HG02943 (cell line): Measurements from ENCODE around the gene UPK3B.
"Not testable (repeated sequence)": the region's sequence is repeated elsewhere in the genome, so short reads cannot be mapped to it uniquely, and the experiment has no call there.

Experiments used
- ATAC-seq: cut with Tn5 transposase; IDR thresholded peaks from one replicate; pipeline ENCODE4 v1.9.1; 2021; ENCODE audit warnings: mild to moderate bottlenecking, low read depth, moderate library complexity; ENCODE audit not compliant: unreplicated experiment

Gene UPK3B

GRCh38 chr7:76486618-76487017 lies 23.7 kb upstream of the UPK3B start:
- peak; percentile 99 for ATAC-seq

- ATAC-seq, result not testable (repeated sequence)
Observed at GRCh38 chr7:76487969-76488368, 22.4 kb upstream of the UPK3B start.

GRCh38 chr7:76492139-76492538 lies 18.2 kb upstream of the UPK3B start:
- not testable (repeated sequence) for ATAC-seq

- ATAC-seq, result not testable (repeated sequence)
Observed at GRCh38 chr7:76495717-76496116, 14.6 kb upstream of the UPK3B start.

- not testable (repeated sequence) for ATAC-seq
Observed at GRCh38 chr7:76497918-76498582, 12.3 kb upstream of the UPK3B start.

GRCh38 chr7:76498583-76499200 lies 11.7 kb upstream of the UPK3B start:
- not testable (repeated sequence) for ATAC-seq

GRCh38 chr7:76499201-76499923 lies 11.0 kb upstream of the UPK3B start:
- ATAC-seq, result not testable (repeated sequence)

- ATAC-seq, result not testable (repeated sequence)
Observed at GRCh38 chr7:76499924-76500241, 10.5 kb upstream of the UPK3B start.

- ATAC-seq, result not testable (repeated sequence)
Observed at GRCh38 chr7:76502224-76502623, 8.1 kb upstream of the UPK3B start.

- ATAC-seq, result not testable (repeated sequence)
Observed at GRCh38 chr7:76502836-76503235, 7.5 kb upstream of the UPK3B start.

GRCh38 chr7:76503244-76503643 lies 7.1 kb upstream of the UPK3B start:
- ATAC-seq, result not testable (repeated sequence)

GRCh38 chr7:76504351-76505167 lies 5.8 kb upstream of the UPK3B start:
- ATAC-seq, result not testable (repeated sequence)

GRCh38 chr7:76505168-76506080 lies 4.9 kb upstream of the UPK3B start:
- ATAC-seq, result no peak

GRCh38 chr7:76506081-76506440 lies 4.3 kb upstream of the UPK3B start:
- ATAC-seq, result no peak

GRCh38 chr7:76506643-76507042 lies 3.7 kb upstream of the UPK3B start:
- not testable (repeated sequence) for ATAC-seq

- no peak for ATAC-seq
Observed at GRCh38 chr7:76507723-76508406, 2.5 kb upstream of the UPK3B start.

- ATAC-seq, result not testable (repeated sequence)
Observed at GRCh38 chr7:76511200-76511910, 1.0 kb downstream of the UPK3B start.
